SJCRH30 (cell line): ENCODE data around the gene ZSCAN21. TPM values are rescaled to one million over a fixed set of nuclear protein-coding genes. Genes with fewer than 3 reads are reported as not detected.

Experiments
- DNase-seq, 2 experiments: peaks; one replicate each; pipeline ENCODE4 v3.0.0-alpha.2; 2015 to 2020
- H3K27ac ChIP-seq: fragments of 250-450 bp; sonication (Bioruptor Pico); 2 replicates; pipeline ENCODE4 v1.5.1; 2020; ENCODE audit warnings: mild to moderate bottlenecking, moderate library complexity
- H3K27me3 ChIP-seq: fragments of 250-450 bp; sonication (Bioruptor Pico); 2 replicates; pipeline ENCODE4 v1.5.1; 2020; ENCODE audit warnings: mild to moderate bottlenecking, moderate library complexity
- H3K36me3 ChIP-seq: fragments of 250-450 bp; sonication (Bioruptor Pico); 2 replicates; pipeline ENCODE4 v1.5.1; 2020; ENCODE audit warnings: mild to moderate bottlenecking, moderate library complexity
- H3K4me1 ChIP-seq: fragments of 250-450 bp; sonication (Bioruptor Pico); 2 replicates; pipeline ENCODE4 v1.5.1; 2020; ENCODE audit warnings: mild to moderate bottlenecking, moderate library complexity
- H3K4me3 ChIP-seq: fragments of 250-450 bp; sonication (Bioruptor Pico); 2 replicates; pipeline ENCODE4 v1.5.1; 2020; ENCODE audit warnings: mild to moderate bottlenecking, moderate library complexity
- H3K9me3 ChIP-seq: fragments of 250-450 bp; sonication (Bioruptor Pico); replicated peaks from 2 replicates; pipeline ENCODE4 v1.5.1; 2020; ENCODE audit warnings: mild to moderate bottlenecking, moderate library complexity
- total RNA-seq: library from RNA; depleted of rRNA; stranded (reverse); fragments of >200 nt; shearing (Covaris generic); gene quantifications from 2 replicates; pipeline ENCODE4 v1.2.3, GENCODE V29; 2014; rRNA removed

The ZSCAN21 gene
- total RNA-seq, 1 experiment from 2014 or later = 15.1 TPM

- Histone ChIP-seq H3K4me3 (no peak overlapping the region), H3K9me3 (no peaks in the 10 kb centered on the region), H3K27ac (no peak overlapping the region), H3K36me3 (peaks cover 36% of the 10 kb centered on the region), H3K27me3 (no peaks in the 10 kb centered on the region), H3K4me1 (no peaks in the 10 kb centered on the region)
- no peak for DNase-seq
Measured at GRCh38 chr7:100111156-100111555, 61.6 kb downstream of the ZSCAN21 start.

GRCh38 chr7:100111914-100112313 is 62.3 kb downstream of the ZSCAN21 start:
- H3K36me3 ChIP-seq = peaks cover 36% of the 10 kb centered on the region
- no peak for DNase-seq
- H3K4me1 ChIP-seq = no peaks in the 10 kb centered on the region

More at GRCh38 chr7:100111914-100112313, 62.3 kb downstream of the ZSCAN21 start:
- no peaks in the 10 kb centered on the region for H3K27me3 ChIP-seq
- no peak overlapping the region for H3K4me3 ChIP-seq
- H3K27ac ChIP-seq = no peak overlapping the region
- H3K9me3 ChIP-seq = no peaks in the 10 kb centered on the region

Other genes with a start within 250 kb of the ZSCAN21 start
- gene CYP3A43, start 221.8 kb upstream of the ZSCAN21 start, total RNA-seq = not detected in 2 replicates
- gene OR2AE1, start 172.7 kb upstream of the ZSCAN21 start, total RNA-seq = 0.32 TPM in 1 of 2 replicates, not detected in the other
- gene TRIM4, start 130.2 kb upstream of the ZSCAN21 start, total RNA-seq = 16.3 and 18.5 TPM in 2 replicates
- not detected in 2 replicates for gene GJC3, start 120.2 kb upstream of the ZSCAN21 start, total RNA-seq
- gene AZGP1, start 73.7 kb upstream of the ZSCAN21 start, total RNA-seq = 0.10 TPM in 1 of 2 replicates, not detected in the other
- 17.7 and 20.0 TPM in 2 replicates for gene ZKSCAN1, start 34.2 kb upstream of the ZSCAN21 start, total RNA-seq
- 37.1 and 44.3 TPM in 2 replicates for gene ZNF3, start 31.9 kb downstream of the ZSCAN21 start, total RNA-seq
- gene COPS6, start 39.2 kb downstream of the ZSCAN21 start, total RNA-seq = 115 and 126 TPM in 2 replicates
- 332 and 353 TPM in 2 replicates for gene MCM7, start 51.6 kb downstream of the ZSCAN21 start, total RNA-seq
- 9.9 and 13.9 TPM in 2 replicates for gene AP4M1, start 51.9 kb downstream of the ZSCAN21 start, total RNA-seq
- 42.2 and 47.8 TPM in 2 replicates for gene TAF6, start 69.6 kb downstream of the ZSCAN21 start, total RNA-seq
- 13.2 and 13.7 TPM in 2 replicates for gene CNPY4, start 69.9 kb downstream of the ZSCAN21 start, total RNA-seq
- gene MBLAC1, start 77.2 kb downstream of the ZSCAN21 start, total RNA-seq = 1.4 and 1.6 TPM in 2 replicates
- 65.4 and 84.6 TPM in 2 replicates for gene LAMTOR4, start 99.1 kb downstream of the ZSCAN21 start, total RNA-seq
- gene TRAPPC14, start 108.9 kb downstream of the ZSCAN21 start, total RNA-seq = 9.6 and 15.4 TPM in 2 replicates
- gene GAL3ST4, start 118.8 kb downstream of the ZSCAN21 start, total RNA-seq = 7.4 and 8.0 TPM in 2 replicates
- gene GPC2, start 127.6 kb downstream of the ZSCAN21 start, total RNA-seq = 16.7 and 17.2 TPM in 2 replicates
- 0.10 and 1.3 TPM in 2 replicates for gene STAG3, start 128.1 kb downstream of the ZSCAN21 start, total RNA-seq
- not detected in 2 replicates for gene PVRIG, start 170.2 kb downstream of the ZSCAN21 start, total RNA-seq